ENCODE data around the gene TRRAP. TPM values are rescaled to one million over a fixed set of nuclear protein-coding genes. Genes with fewer than 3 reads are reported as not detected.

TRRAP gene
- total RNA-seq, 1 experiment from 2014 or later = 17.3 TPM

DNA sequence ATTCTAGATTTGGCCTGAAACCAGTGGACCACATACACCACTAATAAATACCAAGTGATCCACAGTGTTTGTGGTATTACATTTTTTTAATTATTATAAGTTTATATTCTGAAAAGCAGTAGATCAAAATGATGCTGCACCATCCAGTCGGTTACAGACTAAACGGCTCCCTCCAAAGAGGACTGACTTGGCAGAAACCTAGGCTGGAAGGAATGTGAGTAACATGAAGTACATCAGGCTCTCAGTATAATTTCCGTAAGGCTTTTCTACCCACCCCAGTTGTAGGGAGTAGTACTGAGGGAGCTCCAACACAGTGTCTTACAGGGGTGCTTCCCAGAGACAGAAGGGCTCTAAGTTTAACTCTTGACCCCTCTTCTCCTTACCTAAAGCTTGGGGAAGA is 119.5 kb downstream of the TRRAP start:
- DNase-seq (ENCODE audit: low spot score) = no peak
- in situ Hi-C loops (cut with HindIII; ENCODE audit: low sequenced_read_pairs) = no loop called here

DNA sequence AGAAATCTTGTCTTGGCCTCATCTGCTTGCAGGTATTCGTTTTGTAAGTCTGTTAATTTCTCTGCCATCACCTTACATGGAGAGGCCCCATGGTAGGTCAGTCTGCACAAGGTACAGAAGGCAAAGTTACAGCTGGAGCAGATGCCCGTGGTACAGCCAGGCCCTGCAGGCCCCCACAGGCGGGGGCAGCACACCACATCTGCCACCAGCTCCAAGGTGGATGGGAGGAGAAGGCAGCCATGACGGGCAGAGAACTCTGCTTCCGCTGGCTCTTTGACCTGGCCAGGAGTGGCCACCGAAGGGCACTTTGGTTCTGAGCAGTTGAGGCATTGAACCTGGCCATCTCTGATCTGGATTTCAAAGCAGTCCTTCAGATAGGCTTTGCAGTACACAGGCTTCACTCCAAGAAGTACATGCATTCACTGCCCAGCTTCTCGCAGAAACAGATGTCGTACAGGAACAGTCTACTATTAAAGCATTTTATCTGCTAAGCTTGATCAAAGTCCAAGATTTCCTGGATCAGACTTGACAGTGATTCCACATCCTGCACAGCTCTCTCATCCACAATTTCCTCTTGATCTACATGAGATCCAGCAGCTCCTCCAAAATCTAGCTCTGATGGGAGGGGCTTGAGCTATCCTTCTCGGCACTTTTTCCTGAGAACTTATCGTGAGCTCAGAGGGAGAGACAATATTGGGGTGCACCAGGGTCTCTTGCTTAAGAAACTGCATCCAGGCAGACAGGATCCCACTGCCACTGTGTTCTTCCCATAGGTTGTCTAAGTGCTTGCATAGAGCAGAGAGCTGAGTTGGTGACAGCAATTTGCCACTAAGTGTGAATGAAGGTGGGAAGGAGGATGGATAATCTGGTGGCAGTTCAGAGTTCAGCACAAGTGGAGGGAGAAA is 120.7 kb downstream of the TRRAP start:
- peak; percentile 23 for DNase-seq (ENCODE audit: low spot score)
- in situ Hi-C loops (cut with HindIII; ENCODE audit: low sequenced_read_pairs) = no loop called here

DNA sequence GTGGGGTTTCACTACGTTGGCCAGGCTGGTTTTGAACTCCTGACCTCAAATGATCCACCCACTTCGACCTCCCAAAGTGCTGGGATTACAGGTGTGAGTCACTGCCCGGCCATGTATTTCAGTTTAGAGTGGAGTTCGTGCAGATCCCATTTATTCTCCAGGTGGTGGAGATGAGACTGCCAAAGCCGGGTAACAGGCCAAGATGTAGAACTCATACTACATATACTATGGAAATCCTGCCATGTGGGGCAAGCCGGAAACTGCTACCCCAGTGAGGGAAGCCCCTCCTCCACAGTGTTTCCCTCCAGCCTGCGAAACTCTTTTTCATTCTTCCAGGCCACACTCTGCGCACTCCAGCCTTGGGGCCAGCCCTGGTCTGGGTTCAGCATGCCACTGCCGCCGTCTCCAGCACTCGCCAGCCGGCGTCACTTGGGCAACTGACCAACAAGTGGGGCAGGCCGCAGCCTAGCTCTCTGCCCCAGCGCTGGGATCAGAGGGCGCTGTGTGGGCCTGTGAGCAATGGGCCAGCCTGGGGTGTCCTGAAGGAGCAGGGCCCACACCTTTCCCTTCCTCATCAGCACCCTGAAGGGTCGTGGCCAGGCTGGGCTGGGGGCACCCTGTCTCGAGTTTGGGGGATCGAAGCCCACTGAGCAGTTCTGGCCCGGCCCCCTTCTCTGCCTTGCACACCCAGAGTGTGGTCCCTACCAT is 122.0 kb downstream of the TRRAP start:
- in situ Hi-C loops (cut with HindIII; ENCODE audit: low sequenced_read_pairs) = no loop called here
- DNase-seq (ENCODE audit: low spot score) = no peak

DNA sequence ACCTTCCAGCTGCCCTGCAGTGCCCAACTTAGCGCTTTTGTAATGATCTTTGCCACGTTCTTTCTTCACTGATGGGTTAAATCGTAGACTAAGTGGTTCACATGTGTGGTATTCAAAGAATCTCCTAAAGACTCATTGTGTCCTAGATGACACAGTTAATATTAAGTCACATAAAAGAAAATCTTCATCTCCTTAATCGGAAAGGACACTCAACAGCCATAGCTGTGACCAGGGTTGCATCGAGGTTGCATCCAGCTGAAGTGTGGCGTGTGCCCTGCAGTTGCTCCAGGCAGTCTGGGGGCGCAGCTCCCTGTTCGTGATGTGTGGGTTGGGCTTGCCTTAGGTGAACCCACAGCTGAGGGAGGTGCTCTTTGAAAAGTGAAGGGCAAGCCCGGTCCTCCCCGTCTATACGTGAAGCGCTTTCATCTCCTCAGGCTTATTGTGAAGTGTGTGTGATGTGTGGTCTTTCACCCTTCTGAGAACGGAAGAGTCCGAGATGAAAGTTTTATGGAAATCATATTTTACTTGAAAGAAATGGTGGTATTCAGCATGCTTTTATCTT is 122.7 kb downstream of the TRRAP start:
- no peak for DNase-seq (ENCODE audit: low spot score)
- in situ Hi-C loops (cut with HindIII; ENCODE audit: low sequenced_read_pairs) = no loop called here

DNA sequence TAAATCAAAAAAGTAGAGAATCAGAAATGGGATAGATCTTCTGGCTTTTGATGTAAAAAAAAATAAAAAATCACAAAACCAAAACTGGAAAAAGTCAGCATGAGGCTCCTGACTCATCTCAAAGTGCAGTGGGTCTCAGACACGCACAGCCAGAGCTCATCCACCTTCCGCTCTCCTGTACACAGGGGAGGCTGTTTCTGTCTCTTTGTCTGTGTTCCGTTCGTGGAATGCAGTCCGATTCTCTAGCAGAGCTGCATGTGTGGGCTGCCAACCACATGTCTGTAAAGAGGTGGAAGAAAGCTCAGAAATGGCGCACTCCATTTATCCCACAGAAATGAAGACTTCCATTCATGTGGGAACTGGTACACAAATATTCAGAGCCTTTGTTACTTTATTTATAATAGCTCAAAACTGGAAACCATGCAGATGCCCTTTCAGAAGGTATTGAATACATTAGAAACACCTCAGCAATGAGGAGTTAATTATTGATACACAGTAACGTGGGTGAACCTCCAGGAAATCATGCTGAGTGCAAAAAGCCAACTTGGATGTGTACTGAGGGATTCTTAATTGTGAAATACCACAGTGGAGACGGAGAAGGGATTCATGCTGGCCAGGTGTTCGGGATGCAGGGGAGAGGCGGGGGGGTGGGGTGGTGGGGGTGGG is 123.3 kb downstream of the TRRAP start:
- in situ Hi-C loops (cut with HindIII; ENCODE audit: low sequenced_read_pairs) = no loop called here
- no peak for DNase-seq (ENCODE audit: low spot score)

DNA sequence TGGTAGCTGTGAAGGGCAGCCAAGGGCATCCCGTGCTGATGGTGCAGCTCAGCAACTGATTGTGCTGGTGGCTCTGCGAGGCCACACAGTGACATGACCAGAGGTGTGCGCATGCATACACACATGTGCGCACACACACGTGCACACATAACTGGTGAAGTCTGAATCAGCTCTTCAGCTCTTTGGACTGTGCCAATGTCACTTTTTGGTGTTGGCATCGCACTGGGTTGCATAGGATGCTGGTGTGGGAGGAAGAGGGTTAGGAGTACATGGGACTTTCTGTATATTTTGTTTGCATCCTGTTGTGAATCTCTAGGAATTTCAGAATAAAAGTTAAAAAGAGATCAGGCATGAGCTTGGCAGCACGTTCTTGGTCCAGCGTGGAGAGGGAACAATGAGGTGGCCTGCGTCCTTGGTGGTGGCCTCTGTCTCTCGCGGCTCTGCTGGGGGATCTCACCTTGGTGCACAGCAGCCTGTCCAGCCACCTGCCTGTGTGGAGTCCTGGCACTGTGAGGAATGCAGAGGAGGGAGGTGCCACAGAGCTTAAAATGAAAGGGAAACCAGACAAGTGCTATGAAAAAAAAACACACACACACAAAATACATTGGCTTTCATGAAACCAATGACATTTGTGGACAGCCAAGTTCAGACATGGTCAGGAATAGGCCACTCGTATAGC is 124.0 kb downstream of the TRRAP start:
- in situ Hi-C loops (cut with HindIII; ENCODE audit: low sequenced_read_pairs) = no loop called here
- DNase-seq (ENCODE audit: low spot score) = peak; percentile 9

DNA sequence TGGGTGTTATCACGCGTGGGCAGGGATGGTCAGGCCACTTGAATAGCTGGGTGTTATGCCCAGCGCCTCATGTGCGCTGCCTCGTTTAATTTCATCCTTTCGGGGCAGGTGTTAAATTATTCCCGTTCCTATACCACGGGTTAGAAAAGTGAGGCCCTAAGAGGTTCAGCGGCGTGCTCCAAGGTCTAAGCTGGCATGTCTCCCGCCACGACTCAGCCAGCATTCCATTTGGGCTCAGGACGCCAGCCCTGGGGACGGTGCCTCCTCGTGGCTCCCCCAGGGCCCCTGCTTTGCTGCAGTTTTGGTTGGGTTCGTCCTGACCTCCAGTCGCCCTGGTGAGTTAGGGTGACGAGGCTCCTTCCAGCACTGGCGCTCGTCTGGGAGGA is 124.5 kb downstream of the TRRAP start:
- in situ Hi-C loops (cut with HindIII; ENCODE audit: low sequenced_read_pairs) = no loop called here
- DNase-seq (ENCODE audit: low spot score) = no peak

DNA sequence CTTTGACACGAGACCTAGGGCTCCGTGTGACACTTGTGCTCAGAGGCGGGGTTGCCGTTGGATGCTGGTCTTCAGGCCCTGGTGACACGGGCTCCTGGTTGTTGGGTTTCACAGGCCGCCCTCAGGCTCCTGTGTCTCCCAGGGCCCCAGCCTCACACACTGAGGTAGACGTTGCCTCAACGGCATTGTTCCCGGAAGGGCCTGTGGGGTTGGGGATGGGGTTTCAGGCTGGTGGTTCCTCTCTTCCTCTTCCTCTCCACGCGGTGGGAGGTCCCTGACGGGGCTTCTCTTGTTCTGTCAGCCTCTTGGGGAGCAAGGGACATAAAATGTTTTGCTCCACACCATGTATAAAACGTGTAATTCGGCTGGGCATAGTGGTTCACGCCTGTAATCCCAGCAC is 125.1 kb downstream of the TRRAP start:
- DNase-seq (ENCODE audit: low spot score) = no peak
- in situ Hi-C loops (cut with HindIII; ENCODE audit: low sequenced_read_pairs) = no loop called here

DNA sequence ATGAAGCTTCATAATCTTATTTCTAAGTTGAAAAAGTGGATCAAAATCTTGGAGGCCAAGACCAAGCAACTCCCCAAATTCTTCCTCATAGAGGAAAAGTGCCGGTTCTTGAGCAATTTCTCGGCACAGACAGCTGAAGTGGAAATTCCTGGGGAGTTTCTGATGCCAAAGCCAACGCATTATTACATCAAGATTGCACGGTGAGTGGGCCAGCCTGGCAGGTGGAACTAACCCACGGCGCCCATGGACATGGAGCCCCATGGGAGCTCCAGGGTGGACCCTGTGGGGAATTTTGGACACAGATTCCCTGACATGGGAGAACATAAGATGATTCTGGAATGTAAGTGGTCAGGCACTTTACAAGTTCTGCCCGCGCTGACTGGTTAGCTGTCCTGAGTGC is 125.9 kb downstream of the TRRAP start:
- no peak for DNase-seq (ENCODE audit: low spot score)
- in situ Hi-C loops (cut with HindIII; ENCODE audit: low sequenced_read_pairs) = no loop called here

DNA sequence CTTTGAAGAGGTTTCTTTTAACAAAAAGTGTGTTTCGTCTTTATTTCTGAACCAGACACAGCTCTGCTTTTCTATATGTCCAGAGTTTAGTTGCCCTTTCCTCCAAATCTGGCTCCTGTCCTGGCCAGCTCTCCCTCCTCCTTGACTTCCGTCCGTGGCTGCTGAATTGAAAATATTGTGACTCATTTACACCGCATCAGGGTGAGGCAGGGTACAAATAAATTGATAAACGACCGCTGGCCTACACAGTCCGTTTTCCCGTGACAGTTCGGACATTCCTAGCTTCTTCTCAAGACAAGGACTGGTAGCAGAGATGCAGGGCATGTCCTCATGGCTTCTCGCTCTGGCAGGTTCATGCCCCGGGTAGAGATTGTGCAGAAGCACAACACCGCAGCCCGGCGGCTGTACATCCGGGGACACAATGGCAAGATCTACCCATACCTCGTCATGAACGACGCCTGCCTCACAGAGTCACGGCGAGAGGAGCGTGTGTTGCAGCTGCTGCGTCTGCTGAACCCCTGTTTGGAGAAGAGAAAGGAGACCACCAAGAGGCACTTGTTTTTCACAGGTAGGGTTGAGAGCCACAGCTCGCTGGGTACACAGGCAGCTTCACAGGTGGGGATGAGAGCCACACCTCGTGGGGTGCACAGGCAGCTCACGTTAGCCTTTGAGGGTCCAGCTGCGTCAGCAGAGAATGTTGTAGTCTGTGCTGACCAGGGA is 126.6 kb downstream of the TRRAP start:
- in situ Hi-C loops (cut with HindIII; ENCODE audit: low sequenced_read_pairs) = no loop called here
- DNase-seq (ENCODE audit: low spot score) = no peak

DNA sequence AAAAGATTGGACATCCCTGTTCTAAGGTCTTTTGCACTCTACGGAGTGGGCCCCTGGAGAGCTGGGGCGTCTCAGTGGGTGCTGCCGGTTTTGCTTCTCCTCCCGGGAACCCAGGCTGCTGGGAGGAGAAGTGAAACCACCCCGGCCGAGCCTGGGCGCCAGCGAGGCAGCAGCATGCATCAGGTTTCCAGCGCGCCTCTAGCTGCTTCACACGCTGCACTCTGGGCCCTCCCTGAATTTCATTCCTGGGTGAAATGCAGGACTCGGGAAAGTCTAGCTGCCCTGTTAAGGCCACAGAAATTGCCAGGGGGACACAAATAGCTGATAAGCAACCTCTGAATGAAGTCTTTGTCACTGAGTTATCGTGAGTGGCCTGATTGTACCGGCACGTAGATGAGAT is 127.4 kb downstream of the TRRAP start:
- DNase-seq (ENCODE audit: low spot score) = no peak
- in situ Hi-C loops (cut with HindIII; ENCODE audit: low sequenced_read_pairs) = no loop called here

DNA sequence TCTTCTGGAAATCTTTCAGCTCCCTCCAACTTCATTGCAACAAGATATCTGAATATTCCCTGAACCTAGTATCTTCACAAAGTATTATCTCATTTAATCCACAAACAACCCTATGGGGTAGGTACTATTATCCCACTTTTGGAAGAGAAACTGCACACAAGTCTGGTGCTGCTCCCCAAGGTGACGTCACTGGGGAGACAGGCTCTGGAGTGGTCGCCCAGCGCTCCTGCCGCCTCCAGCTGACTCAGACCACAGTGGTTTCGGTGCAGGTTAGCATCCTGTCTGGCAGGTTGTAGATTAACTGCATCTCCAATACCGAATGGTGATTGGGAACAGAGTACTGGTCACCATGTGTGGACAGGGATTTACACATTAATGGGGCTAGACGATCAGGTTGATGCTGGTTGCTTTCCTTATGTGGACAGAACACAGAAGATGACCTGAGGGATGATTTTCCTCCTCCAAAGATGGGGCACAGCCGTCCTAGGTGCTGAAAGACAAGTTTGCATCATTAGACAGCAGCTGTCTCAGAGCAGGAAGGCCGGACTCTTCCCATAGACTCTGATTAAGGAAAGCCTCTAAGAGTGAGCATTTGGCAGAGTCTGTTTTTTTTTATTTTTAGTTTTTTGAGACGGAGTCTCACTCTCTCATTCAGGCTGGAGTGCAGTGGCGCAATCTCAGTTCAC is 128.6 kb downstream of the TRRAP start:
- in situ Hi-C loops (cut with HindIII; ENCODE audit: low sequenced_read_pairs) = no loop called here
- no peak for DNase-seq (ENCODE audit: low spot score)

DNA sequence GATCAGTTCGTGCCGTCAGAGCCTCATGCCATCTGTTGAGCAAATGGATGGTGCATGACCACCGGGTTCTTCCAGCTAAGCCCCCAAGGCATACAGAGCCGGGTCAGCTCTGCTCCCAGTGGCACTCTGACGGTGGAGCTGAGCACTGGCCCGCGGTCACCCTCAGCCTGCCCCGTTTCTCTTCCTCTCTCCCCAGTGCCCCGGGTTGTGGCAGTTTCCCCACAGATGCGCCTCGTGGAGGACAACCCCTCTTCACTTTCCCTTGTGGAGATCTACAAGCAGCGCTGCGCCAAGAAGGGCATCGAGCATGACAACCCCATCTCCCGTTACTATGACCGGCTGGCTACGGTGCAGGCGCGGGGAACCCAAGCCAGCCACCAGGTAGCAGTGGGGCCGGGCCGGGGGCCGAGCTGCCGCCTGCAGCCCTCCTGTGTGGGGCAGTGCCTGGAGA is 129.9 kb downstream of the TRRAP start:
- no peak for DNase-seq (ENCODE audit: low spot score)
- in situ Hi-C loops (cut with HindIII; ENCODE audit: low sequenced_read_pairs) = no loop called here

DNA sequence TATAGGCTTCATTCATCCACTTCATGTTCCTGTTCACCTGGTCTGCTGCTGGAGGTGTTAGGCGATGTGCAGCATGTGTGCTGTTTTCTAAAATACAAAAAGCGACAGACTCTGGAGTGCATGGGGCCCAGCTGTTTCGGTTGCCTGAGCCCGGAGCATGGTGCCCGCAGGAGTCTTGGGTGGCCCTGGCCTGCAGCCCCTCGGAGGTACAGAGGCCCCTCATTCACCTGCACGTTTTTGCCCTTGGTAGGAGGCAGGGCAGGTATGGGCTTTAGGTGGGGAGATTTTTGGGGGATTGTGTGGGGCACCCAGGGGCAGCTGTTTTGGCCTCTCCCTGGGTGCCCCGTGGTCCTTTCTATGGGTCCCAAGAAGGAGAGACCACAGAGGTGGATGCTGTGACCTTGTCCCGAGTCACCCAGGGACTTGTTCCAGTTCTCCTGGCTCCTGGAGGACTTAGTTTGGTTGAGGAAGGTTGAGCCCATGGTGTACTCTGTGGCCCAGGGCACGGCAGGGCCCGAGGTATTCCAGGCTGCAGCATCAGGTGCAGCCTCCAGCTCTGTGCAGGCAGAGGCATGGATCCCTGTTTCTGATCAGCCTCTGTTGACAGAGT is 130.7 kb downstream of the TRRAP start:
- DNase-seq (ENCODE audit: low spot score) = no peak
- in situ Hi-C loops (cut with HindIII; ENCODE audit: low sequenced_read_pairs) = no loop called here

DNA sequence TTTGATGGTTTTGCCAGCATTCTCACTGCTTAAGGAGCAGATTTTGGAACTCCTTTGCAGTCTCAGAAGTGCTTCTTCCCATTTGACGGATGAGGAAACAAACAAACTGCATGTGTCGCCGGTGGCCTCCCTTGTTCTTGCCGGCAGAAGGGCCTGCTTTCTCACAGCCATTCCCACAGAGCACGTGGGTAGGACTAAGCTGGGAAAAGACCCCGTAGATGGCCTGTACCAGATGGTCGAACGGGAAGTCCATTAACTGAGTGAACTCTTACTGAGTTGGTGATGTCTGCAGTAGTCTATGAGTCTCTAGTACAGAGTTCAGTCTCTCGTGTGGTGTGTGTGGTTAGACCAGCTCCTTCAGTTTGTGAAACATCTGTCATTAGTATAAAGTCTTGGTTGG is 131.9 kb downstream of the TRRAP start:
- DNase-seq (ENCODE audit: low spot score) = no peak

DNA sequence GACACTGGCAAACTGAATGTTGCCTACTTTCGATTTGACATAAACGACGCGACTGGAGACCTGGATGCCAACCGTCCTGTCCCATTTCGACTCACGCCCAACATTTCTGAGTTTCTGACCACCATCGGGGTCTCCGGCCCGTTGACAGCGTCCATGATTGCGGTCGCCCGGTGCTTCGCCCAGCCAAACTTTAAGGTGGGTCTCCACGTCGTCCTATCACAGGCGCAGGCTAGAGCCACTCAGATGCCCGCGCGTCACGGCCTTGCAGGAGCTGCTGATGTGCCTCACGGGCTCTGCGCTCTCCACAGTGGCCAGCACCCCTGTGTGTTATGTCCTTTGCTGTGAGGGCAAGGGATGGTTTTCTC is 133.0 kb downstream of the TRRAP start:
- in situ Hi-C loops (cut with HindIII; ENCODE audit: low sequenced_read_pairs) = no loop called here
- DNase-seq (ENCODE audit: low spot score) = no peak

More for the DNA sequence above, 131.9 kb downstream of the TRRAP start:
- in situ Hi-C loops (cut with HindIII; ENCODE audit: low sequenced_read_pairs) = no loop called here

DNA sequence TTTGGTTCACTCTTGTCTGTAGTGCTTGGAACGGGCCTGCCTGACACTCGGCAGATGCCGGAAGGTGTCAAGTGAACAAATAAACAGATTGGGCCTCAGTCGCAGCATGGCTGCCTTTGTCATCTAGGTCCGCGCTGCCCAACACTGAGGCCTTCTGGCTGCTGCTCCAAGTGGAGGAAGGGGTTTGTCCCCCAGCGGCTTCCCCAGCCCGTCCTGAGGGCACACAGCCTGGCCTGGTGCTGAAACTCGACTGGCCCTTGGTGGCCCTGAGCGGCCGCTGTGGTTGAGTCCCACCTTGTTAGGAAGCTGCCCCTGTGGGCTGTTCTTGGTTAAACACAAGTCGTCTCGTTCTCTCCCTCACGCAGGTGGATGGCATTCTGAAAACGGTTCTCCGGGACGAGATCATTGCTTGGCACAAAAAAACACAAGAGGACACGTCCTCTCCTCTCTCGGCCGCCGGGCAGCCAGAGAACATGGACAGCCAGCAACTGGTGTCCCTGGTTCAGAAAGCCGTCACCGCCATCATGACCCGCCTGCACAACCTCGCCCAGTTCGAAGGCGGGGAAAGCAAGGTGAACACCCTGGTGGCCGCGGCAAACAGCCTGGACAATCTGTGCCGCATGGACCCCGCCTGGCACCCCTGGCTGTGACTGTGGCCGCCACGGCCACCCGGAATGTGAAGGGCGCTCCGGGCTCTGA is 133.5 kb downstream of the TRRAP start:
- in situ Hi-C loops (cut with HindIII; ENCODE audit: low sequenced_read_pairs) = no loop called here
- DNase-seq (ENCODE audit: low spot score) = no peak

All from G401 (cell line).